HEK293 (cell line): ENCODE results near the gene CLCN3.

ENCODE experiments used
- CTCF ChIA-PET: fragments of 350-600 bp; formaldehyde crosslinking; extraction: SDS; loops from one replicate; lab custom pipeline; 2021; ENCODE audit warnings: antibody characterized with exemption; lab: Yijun Ruan, JAX
- POLR2A ChIA-PET: fragments of 300-600 bp; formaldehyde crosslinking; extraction: SDS; loops from one replicate; lab custom pipeline; 2020; ENCODE audit warnings: antibody characterized with exemption, inconsistent platforms; lab: Yijun Ruan, JAX
- H3K27ac ChIP-seq: fragments of 200-500 bp; sonication (Bioruptor generic); 2 replicates; pipeline ENCODE4 v1.5.1; 2014; ENCODE audit warnings: low read depth, low read length, control low read depth, inconsistent platforms; ENCODE audit errors: extremely low read depth
- H3K36me3 ChIP-seq, 2 experiments: fragments of 200-500 bp in 1 of 2; sonication (Bioruptor generic) in 1 of 2; 1 replicate in 1 of 2; 2 replicates in 1 of 2; pipeline ENCODE4 v1.5.1; 2014 to 2017; ENCODE audit warnings: inconsistent platforms in 2 of 2, low read length in 2 of 2; ENCODE audit not compliant: control insufficient read depth in 2 of 2, insufficient read depth in 1 of 2
- H3K4me1 ChIP-seq: fragments of 200-500 bp; sonication (Bioruptor generic); 2 replicates; pipeline ENCODE4 v1.5.1; 2014; ENCODE audit warnings: mild to moderate bottlenecking, low read length, inconsistent platforms; ENCODE audit not compliant: control insufficient read depth, insufficient read depth
- H3K4me3 ChIP-seq: 2 replicates; pipeline ENCODE4 v1.5.1; 2011; ENCODE audit warnings: low read depth, mild to moderate bottlenecking, control low read depth, low read length, moderate library complexity
- H3K9me3 ChIP-seq: fragments of 200-500 bp; sonication (Bioruptor generic); 2 replicates; pipeline ENCODE4 v1.5.1; 2014; ENCODE audit warnings: low read depth, low read length, inconsistent platforms; ENCODE audit not compliant: control insufficient read depth, insufficient read depth
- GFI1B ChIP-seq: fragments of 450-650 bp; formaldehyde crosslinking; IDR thresholded peaks from 2 replicates; pipeline ENCODE4 v1.5.1; 2016; ENCODE audit warnings: missing biosample characterization, missing genetic modification characterization
- GLIS2 ChIP-seq: fragments of 450-650 bp; formaldehyde crosslinking; IDR thresholded peaks from 2 replicates; pipeline ENCODE4 v1.5.1; 2016; ENCODE audit warnings: missing biosample characterization, missing genetic modification characterization
- MYNN ChIP-seq: fragments of 450-650 bp; formaldehyde crosslinking; IDR thresholded peaks from 2 replicates; pipeline ENCODE4 v1.5.1; 2016; ENCODE audit warnings: missing biosample characterization, missing genetic modification characterization, borderline replicate concordance
- PBX3 ChIP-seq: sonication (generic); formaldehyde crosslinking; IDR thresholded peaks from 2 replicates; pipeline ENCODE4 v1.8.1; 2022; ENCODE audit warnings: mild to moderate bottlenecking, moderate library complexity, missing genetic modification reagents
- PRDM10 ChIP-seq: fragments of 450-650 bp; formaldehyde crosslinking; IDR thresholded peaks from 2 replicates; pipeline ENCODE4 v1.5.1; 2016; ENCODE audit warnings: missing biosample characterization, missing genetic modification characterization
- ZBTB10 ChIP-seq: fragments of 450-650 bp; formaldehyde crosslinking; IDR thresholded peaks from 2 replicates; pipeline ENCODE4 v1.5.1; 2016; ENCODE audit warnings: missing biosample characterization, missing genetic modification characterization
- ZNF146 ChIP-seq: fragments of 450-650 bp; formaldehyde crosslinking; IDR thresholded peaks from 2 replicates; pipeline ENCODE4 v1.5.1; 2016; ENCODE audit warnings: missing biosample characterization, missing genetic modification characterization
- ZNF280C ChIP-seq: fragments of 450-650 bp; formaldehyde crosslinking; IDR thresholded peaks from 2 replicates; pipeline ENCODE4 v1.5.1; 2016; ENCODE audit warnings: missing biosample characterization, missing genetic modification characterization
- ZNF292 ChIP-seq: fragments of 450-650 bp; formaldehyde crosslinking; IDR thresholded peaks from 2 replicates; pipeline ENCODE4 v1.5.1; 2016; ENCODE audit warnings: low read depth, missing biosample characterization, missing genetic modification characterization, borderline replicate concordance
- ZNF426 ChIP-seq: fragments of 450-650 bp; formaldehyde crosslinking; IDR thresholded peaks from 2 replicates; pipeline ENCODE4 v1.5.1; 2017; ENCODE audit warnings: missing biosample characterization, missing genetic modification characterization, mild to moderate bottlenecking, inconsistent platforms, moderate library complexity
- ZNF548 ChIP-seq: fragments of 450-650 bp; formaldehyde crosslinking; IDR thresholded peaks from 2 replicates; pipeline ENCODE4 v1.5.1; 2016; ENCODE audit warnings: missing biosample characterization, missing genetic modification characterization
- ZNF558 ChIP-seq: fragments of 450-650 bp; formaldehyde crosslinking; IDR thresholded peaks from 2 replicates; pipeline ENCODE4 v1.5.1; 2016; ENCODE audit warnings: missing biosample characterization, missing genetic modification characterization
- ZNF626 ChIP-seq: fragments of 450-650 bp; sonication (Bioruptor Pico); formaldehyde crosslinking; IDR thresholded peaks from 2 replicates; pipeline ENCODE4 v1.5.1; 2018; ENCODE audit warnings: missing biosample characterization, missing genetic modification characterization, inconsistent platforms
- ZNF639 ChIP-seq: fragments of 450-650 bp; formaldehyde crosslinking; IDR thresholded peaks from 2 replicates; pipeline ENCODE4 v1.5.1; 2016; ENCODE audit warnings: missing biosample characterization, missing genetic modification characterization
- ZNF658 ChIP-seq: fragments of 450-650 bp; formaldehyde crosslinking; IDR thresholded peaks from 2 replicates; pipeline ENCODE4; 2016; ENCODE audit warnings: missing biosample characterization, missing genetic modification characterization
- ZNF660 ChIP-seq: fragments of 450-650 bp; IDR thresholded peaks from 2 replicates; pipeline ENCODE4 v1.5.1; 2018; ENCODE audit warnings: missing biosample characterization, mild to moderate bottlenecking, missing genetic modification characterization
- ZSCAN30 ChIP-seq: fragments of 450-650 bp; IDR thresholded peaks from 2 replicates; pipeline ENCODE4 v1.5.1; 2018; ENCODE audit warnings: missing biosample characterization, mild to moderate bottlenecking, missing genetic modification characterization, moderate library complexity

CLCN3 gene

GRCh38 chr4:169720529-169720928 lies 100.2 kb downstream of the CLCN3 start:
- no peaks in the 10 kb centered on the region for H3K9me3 ChIP-seq
- peaks cover 0 to 14% of the 10 kb centered on the region in 2 experiments; a peak in 1 of 3 replicates for H3K36me3 ChIP-seq
- TF ChIP-seq ZNF660 (tag by site-specific recombination) (no peak), ZNF426 (no peak), PRDM10 (tag by site-specific recombination) (no peak), ZNF292 (tag by site-specific recombination) (no peak), ZNF639 (tag by site-specific recombination) (no peak), GFI1B (tag by site-specific recombination) (no peak), ZNF280C (no peak), ZBTB10 (tag by site-specific recombination) (no peak), ZNF626 (no peak), ZSCAN30 (tag by site-specific recombination) (no peak), ZNF558 (tag by site-specific recombination) (no peak), PBX3 (CRISPR knock-in tag) (no peak), ZNF146 (tag by site-specific recombination) (no peak), ZNF548 (tag by site-specific recombination) (no peak), ZNF658 (tag by site-specific recombination) (no peak), MYNN (tag by site-specific recombination) (no peak), GLIS2 (no peak)
- ChIA-PET CTCF (no interaction called here), POLR2A (no interaction called here)
- no peak overlapping the region for H3K4me3 ChIP-seq
- H3K4me1 ChIP-seq = no peaks in the 10 kb centered on the region
- no peak overlapping the region for H3K27ac ChIP-seq
